Adrenal gland (tissue), 12 donors: Measurements from ENCODE around the gene ACSF2. TPM values are rescaled to one million over a fixed set of nuclear protein-coding genes. Genes with fewer than 3 reads are reported as not detected.

ENCODE experiments used
- DNase-seq, 7 donors: peaks; one replicate each; pipeline ENCODE4 v3.0.0-alpha.2; 2019 to 2020
- H3K27ac ChIP-seq, 5 donors: fragments of 200-600 bp; sonication (generic) in 4 of 5; 1 replicate in 3 of 5; 2 replicates in 2 of 5; pipeline versions ENCODE4 v1.5.1 to v1.8.0; 2016 to 2020; ENCODE audit warnings: mild to moderate bottlenecking in 1 of 5
- H3K27me3 ChIP-seq: fragments of 200-600 bp; 2 replicates; pipeline ENCODE4 v1.8.0; 2021
- H3K36me3 ChIP-seq, 2 donors: fragments of 200-600 bp; replicated peaks in 1 of 2; 1 replicate in 1 of 2; 2 replicates in 1 of 2; pipeline versions ENCODE4 v1.5.1 to v1.8.0; 2018 to 2022
- H3K4me1 ChIP-seq, 2 donors: fragments of 200-600 bp; replicated peaks in 1 of 2; 1 replicate in 1 of 2; 2 replicates in 1 of 2; pipeline versions ENCODE4 v1.5.1 to v1.8.0; 2018 to 2021
- H3K4me3 ChIP-seq, 4 donors: fragments of 200-600 bp; sonication (generic) in 3 of 4; one replicate each; pipeline ENCODE4 v1.5.1; 2016 to 2018
- H3K9me3 ChIP-seq, 3 donors: fragments of 200-600 bp; sonication (generic) in 1 of 3; replicated peaks in 1 of 3; 1 replicate in 2 of 3; 2 replicates in 1 of 3; pipeline versions ENCODE4 v1.5.1 to v1.8.0; 2016 to 2021
- CTCF ChIP-seq, 6 experiments: fragments of 450-650 bp in 4 of 6; fragments of 200-600 bp in 2 of 6; sonication (generic) in 1 of 6; IDR thresholded peaks; 1 replicate in 5 of 6; 2 replicates in 1 of 6; pipeline versions ENCODE4 v1.5.1 to v1.8.0; 2016 to 2021; ENCODE audit warnings: antibody characterized with exemption in 6 of 6, mild to moderate bottlenecking in 2 of 6, moderate library complexity in 1 of 6
- POLR2A ChIP-seq, 2 donors: fragments of 450-650 bp; IDR thresholded peaks; one replicate each; pipeline ENCODE4 v1.6.1; 2017; ENCODE audit warnings: antibody characterized with exemption in 2 of 2, mild to moderate bottlenecking in 2 of 2, moderate library complexity in 1 of 2
- WGBS, 4 donors: extraction: QIAGEN DNeasy Blood & Tissue Kit in 2 of 4; methylation state at CpG; one replicate each; pipeline versions ENCODE4 v1.1.5 to v1.1.7; 2013 to 2017; 5-methylcytosine and 5-hydroxymethylcytosine counted together
- intact Hi-C, 2 donors: fragments of 100-400 bp; cut with DNase I; formaldehyde crosslinking; loops; one replicate each; pipeline versions ENCODE4 v1.14.1 to v1.15.0; 2022 to 2023
- polyA plus RNA-seq, 3 donors: library from polyadenylated mRNA; stranded (reverse); fragments of 200-250 nt in 2 of 3; fragments of 350-450 nt in 1 of 3; fragmentation: Illumina TruSeq in 1 of 3; extraction: RNeasy Lipid Tissue Mini Kit (QIAGEN cat#74804) in 1 of 3; gene quantifications; one replicate each; pipeline ENCODE4 v1.2.3, GENCODE V29; 2013 to 2014
- total RNA-seq, 9 donors: library from RNA; depleted of rRNA in 4 of 9; stranded (reverse); fragments of >200 nt in 4 of 9; fragments of 120-200 nt in 1 of 9; fragmentation: NEBNext Ultra II Directional in 1 of 9; extraction: Animal tissue kit (Norgen Biotek cat#: 25700) in 1 of 9; gene quantifications; one replicate each; pipeline versions ENCODE4 v1.1.0 to v1.2.4, GENCODE V29; 2013 to 2023
- donor health status: healthy with polysubstance abuse.
- donor health status: Bipolar disorder and iron deficiency.
- donor health status: DM: yes; HTN: yes; CAD: no.
- donor health status: DM: no; HTN: no; CAD: no.
- donor health status: DM: no; HTN: no; CAD: no.
- donor health status: DM: yes; HTN: yes; CAD: no.

ACSF2 gene
- total and polyA plus RNA-seq, 12 donors = 92.1 to 434 (median 196) TPM

- TF ChIP-seq POLR2A (IDR thresholded peaks at IDR 0.05) (peak in 1 of 2 donors; percentile 17), CTCF (IDR thresholded peaks at IDR 0.05) (peak in 5 of 6 experiments; percentile 29 to 60 (median 46))
- peaks cover 0 to 20% of the 10 kb centered on the region in 2 donors for H3K36me3 ChIP-seq
- H3K9me3 ChIP-seq = no peaks in the 10 kb centered on the region
- intact Hi-C loops = loop anchor here (5.0 to 10.0 kb wide), 4 partner anchors 63 to 215 kb away; no protein-coding TSS in a partner anchor
- DNase-seq = peak; percentile 70 to 90 (median 84)
- peak overlapping the region in 4 of 5 donors; percentile 70 to 93 (median 92) for H3K27ac ChIP-seq
- peaks cover 16 to 25% of the 10 kb centered on the region in 2 donors for H3K4me1 ChIP-seq
- H3K27me3 ChIP-seq = no peaks in the 10 kb centered on the region
- peak overlapping the region in 2 of 4 donors; percentile 47 to 70 for H3K4me3 ChIP-seq
- WGBS, 4 donors = 14 to 31% (median 16%) methylated on average over 9 to 19 of the region's 19 CpGs
Measured at GRCh38 chr17:50479522-50480141, 53.6 kb downstream of the ACSF2 start.

GRCh38 chr17:50480142-50480764 lies 54.2 kb downstream of the ACSF2 start:
- Histone ChIP-seq H3K4me3 (no peak overlapping the region), H3K9me3 (no peaks in the 10 kb centered on the region), H3K27ac (peak overlapping the region in 3 of 5 donors; percentile 90 to 93 (median 93)), H3K36me3 (peaks cover 0 to 26% of the 10 kb centered on the region in 2 donors), H3K27me3 (no peaks in the 10 kb centered on the region), H3K4me1 (peaks cover 16 to 25% of the 10 kb centered on the region in 2 donors)
- no peak for TF ChIP-seq CTCF (IDR thresholded peaks at IDR 0.05)
- TF ChIP-seq POLR2A (IDR thresholded peaks at IDR 0.05) = no peak
- no peak for DNase-seq
- WGBS, 4 donors = 71 to 78% (median 75%) methylated on average over 7 of the region's 7 CpGs
- intact Hi-C loops = loop anchor here (5.0 to 10.0 kb wide), 3 partner anchors 62 to 215 kb away; no protein-coding TSS in a partner anchor

GRCh38 chr17:50480854-50481490 lies 55.0 kb downstream of the ACSF2 start:
- WGBS, 4 donors = 80 to 83% (median 81%) methylated on average over 2 of the region's 2 CpGs
- Histone ChIP-seq H3K4me1 (peaks cover 16 to 25% of the 10 kb centered on the region in 2 donors), H3K27ac (peak overlapping the region in 3 of 5 donors; percentile 83 to 93 (median 87)), H3K36me3 (peaks cover 0 to 32% of the 10 kb centered on the region in 2 donors), H3K27me3 (no peaks in the 10 kb centered on the region), H3K9me3 (no peaks in the 10 kb centered on the region), H3K4me3 (no peak overlapping the region)
- intact Hi-C loops = loop anchor here (5.0 to 10.0 kb wide), 3 partner anchors 61 to 214 kb away; no protein-coding TSS in a partner anchor
- DNase-seq = no peak
- TF ChIP-seq CTCF (IDR thresholded peaks at IDR 0.05) (no peak), POLR2A (IDR thresholded peaks at IDR 0.05) (no peak)

GRCh38 chr17:50481648-50482047 lies 55.6 kb downstream of the ACSF2 start:
- Histone ChIP-seq H3K27ac (peak overlapping the region in 3 of 5 donors; percentile 77 to 87 (median 83)), H3K36me3 (peaks cover 0 to 32% of the 10 kb centered on the region in 2 donors)

More at GRCh38 chr17:50481648-50482047, 55.6 kb downstream of the ACSF2 start:
- intact Hi-C loops = loop anchor here (5.0 to 10.0 kb wide), 3 partner anchors 61 to 213 kb away; no protein-coding TSS in a partner anchor
- no peak for TF ChIP-seq POLR2A (IDR thresholded peaks at IDR 0.05)
- TF ChIP-seq CTCF (IDR thresholded peaks at IDR 0.05) = no peak
- no peak for DNase-seq
- Histone ChIP-seq H3K27me3 (no peaks in the 10 kb centered on the region), H3K9me3 (no peaks in the 10 kb centered on the region), H3K4me1 (peaks cover 16 to 21% of the 10 kb centered on the region in 2 donors), H3K4me3 (no peak overlapping the region)
- WGBS, 4 donors = 64 to 77% (median 69%) methylated on average over 4 of the region's 4 CpGs
